ENCODE results near the gene TMEM125.

DNA sequence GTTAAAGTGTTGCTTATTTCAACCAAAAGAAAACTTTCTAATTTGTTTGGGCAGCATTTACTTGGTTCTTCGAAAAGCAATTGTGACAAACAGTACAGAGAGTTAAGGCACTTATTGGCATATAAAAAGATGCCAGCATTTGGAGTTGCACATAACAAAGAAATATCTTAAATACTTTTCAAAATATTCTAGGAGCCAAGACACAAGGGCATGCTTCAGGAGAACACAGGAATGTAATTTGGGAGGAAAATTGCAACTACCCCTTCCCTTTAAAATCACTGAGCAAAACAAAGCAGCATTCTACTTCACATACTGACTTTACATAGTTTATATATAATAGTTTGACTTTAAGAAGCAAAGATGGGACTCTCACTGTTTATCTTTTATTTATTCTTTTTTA, 26.4 kb downstream of the TMEM125 start:
- TF ChIP-seq EZH2 (IDR thresholded peaks at IDR 0.05; ENCODE audit: insufficient read depth, low read length), result no peak
- TF ChIP-seq, protein P1, sequence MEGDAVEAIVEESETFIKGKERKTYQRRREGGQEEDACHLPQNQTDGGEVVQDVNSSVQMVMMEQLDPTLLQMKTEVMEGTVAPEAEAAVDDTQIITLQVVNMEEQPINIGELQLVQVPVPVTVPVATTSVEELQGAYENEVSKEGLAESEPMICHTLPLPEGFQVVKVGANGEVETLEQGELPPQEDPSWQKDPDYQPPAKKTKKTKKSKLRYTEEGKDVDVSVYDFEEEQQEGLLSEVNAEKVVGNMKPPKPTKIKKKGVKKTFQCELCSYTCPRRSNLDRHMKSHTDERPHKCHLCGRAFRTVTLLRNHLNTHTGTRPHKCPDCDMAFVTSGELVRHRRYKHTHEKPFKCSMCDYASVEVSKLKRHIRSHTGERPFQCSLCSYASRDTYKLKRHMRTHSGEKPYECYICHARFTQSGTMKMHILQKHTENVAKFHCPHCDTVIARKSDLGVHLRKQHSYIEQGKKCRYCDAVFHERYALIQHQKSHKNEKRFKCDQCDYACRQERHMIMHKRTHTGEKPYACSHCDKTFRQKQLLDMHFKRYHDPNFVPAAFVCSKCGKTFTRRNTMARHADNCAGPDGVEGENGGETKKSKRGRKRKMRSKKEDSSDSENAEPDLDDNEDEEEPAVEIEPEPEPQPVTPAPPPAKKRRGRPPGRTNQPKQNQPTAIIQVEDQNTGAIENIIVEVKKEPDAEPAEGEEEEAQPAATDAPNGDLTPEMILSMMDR (IDR thresholded peaks at IDR 0.05; ENCODE audit: insufficient read depth, low read depth, low read length), result no peak
